PC-3 (cell line): ENCODE results near the gene ADCY5. TPM values are rescaled to one million over a fixed set of nuclear protein-coding genes. Genes with fewer than 3 reads are reported as not detected.

Experiments used
- ATAC-seq: fragments of 200-7000 bp; cut with Tn5 transposase; 2 replicates; pipeline ENCODE4 v1.9.1; 2020; ENCODE audit warnings: mild to moderate bottlenecking, moderate library complexity
- BruUV-seq: library from RNA; stranded (reverse); fragments of 400-500 nt; replicated peaks from 2 replicates; lab custom pipeline; 2021; lab: Mats Ljungman, UMichigan
- CTCF ChIA-PET: fragments of 300-600 bp; sonication (Branson Sonifier 250); formaldehyde crosslinking; loops from one replicate; lab custom pipeline; 2022; ENCODE audit warnings: antibody characterized with exemption; lab: Charles Lee
- POLR2A ChIA-PET: fragments of 300-600 bp; sonication (Branson Sonifier 250); formaldehyde crosslinking; loops from one replicate; lab custom pipeline; 2022; ENCODE audit warnings: antibody characterized with exemption; ENCODE audit not compliant: unreplicated experiment; lab: Charles Lee
- DNase-seq: peaks from one replicate; pipeline ENCODE4 v3.0.0-alpha.2; 2015
- H2AFZ ChIP-seq: fragments of 300-600 bp; sonication (generic); 2 replicates; pipeline ENCODE4 v1.6.0; 2016; ENCODE audit warnings: antibody characterized with exemption, low read length
- H3F3A ChIP-seq: fragments of 300-600 bp; sonication (generic); one replicate; pipeline ENCODE4 v1.6.0; 2017; ENCODE audit warnings: antibody characterized with exemption, low read length, control low read depth, mild to moderate bottlenecking; ENCODE audit not compliant: unreplicated experiment
- H3K27ac ChIP-seq: fragments of 300-600 bp; sonication (generic); 2 replicates; pipeline ENCODE4 v1.5.1; 2016; ENCODE audit warnings: mild to moderate bottlenecking, low read length
- H3K27me3 ChIP-seq: fragments of 300-600 bp; sonication (generic); 2 replicates; pipeline ENCODE4 v1.6.1; 2016; ENCODE audit warnings: low read length, mixed read lengths
- H3K36me3 ChIP-seq: fragments of 300-600 bp; sonication (generic); 2 replicates; pipeline ENCODE4 v1.6.1; 2016; ENCODE audit warnings: low read depth, mixed run types, low read length, mixed read lengths
- H3K4me1 ChIP-seq: fragments of 300-600 bp; sonication (generic); 2 replicates; pipeline ENCODE4 v1.5.1; 2016; ENCODE audit warnings: low read length; ENCODE audit not compliant: insufficient read depth
- H3K4me2 ChIP-seq: fragments of 300-600 bp; sonication (generic); 2 replicates; pipeline ENCODE4 v1.6.0; 2016; ENCODE audit warnings: low read length
- H3K4me3 ChIP-seq: fragments of 300-600 bp; sonication (generic); 2 replicates; pipeline ENCODE4 v1.5.1; 2016; ENCODE audit warnings: mild to moderate bottlenecking, low read length, mixed read lengths
- H3K79me2 ChIP-seq: fragments of 300-600 bp; sonication (generic); 2 replicates; pipeline ENCODE4 v1.6.1; 2017; ENCODE audit warnings: low read length, mixed read lengths
- H3K9ac ChIP-seq: fragments of 300-600 bp; sonication (generic); 2 replicates; pipeline ENCODE4 v1.6.0; 2016; ENCODE audit warnings: mild to moderate bottlenecking, low read length
- H3K9me2 ChIP-seq: fragments of 300-600 bp; sonication (generic); replicated peaks from 2 replicates; pipeline ENCODE4 v1.6.1; 2016; ENCODE audit warnings: mixed run types, low read length, mixed read lengths
- H3K9me3 ChIP-seq: fragments of 300-600 bp; sonication (generic); 2 replicates; pipeline ENCODE4 v1.6.1; 2016; ENCODE audit warnings: low read length, mixed read lengths
- H4K20me1 ChIP-seq: fragments of 300-600 bp; sonication (generic); 2 replicates; pipeline ENCODE4 v1.6.1; 2016; ENCODE audit warnings: low read length, mixed read lengths
- CTCF ChIP-seq: fragments of 300-600 bp; sonication (generic); conservative IDR thresholded peaks from 2 replicates; pipeline ENCODE4 v1.5.1; 2017; ENCODE audit warnings: antibody characterized with exemption, low read depth, mild to moderate bottlenecking, low read length
- EZH2 ChIP-seq: fragments of 300-600 bp; sonication (generic); IDR thresholded peaks from one replicate; pipeline ENCODE4 v1.6.1; 2017; ENCODE audit warnings: antibody characterized with exemption, mild to moderate bottlenecking, low read length; ENCODE audit not compliant: unreplicated experiment
- EZH2phosphoT487 ChIP-seq: fragments of 300-600 bp; sonication (generic); IDR thresholded peaks from 2 replicates; pipeline ENCODE4 v1.6.1; 2018; ENCODE audit warnings: mild to moderate bottlenecking, antibody characterized with exemption, low read length, borderline replicate concordance
- intact Hi-C: fragments of 100-400 bp; cut with micrococcal nuclease; formaldehyde crosslinking; loops from 2 replicates; pipeline ENCODE4 v1.9.0; 2023
- total RNA-seq: library from RNA; depleted of rRNA; stranded (reverse); fragments of >200 nt; gene quantifications from 2 replicates; pipeline ENCODE4 v1.2.3, GENCODE V29; 2014

ADCY5 gene
- total RNA-seq, 1 experiment from 2014 or later, result not detected

DNA sequence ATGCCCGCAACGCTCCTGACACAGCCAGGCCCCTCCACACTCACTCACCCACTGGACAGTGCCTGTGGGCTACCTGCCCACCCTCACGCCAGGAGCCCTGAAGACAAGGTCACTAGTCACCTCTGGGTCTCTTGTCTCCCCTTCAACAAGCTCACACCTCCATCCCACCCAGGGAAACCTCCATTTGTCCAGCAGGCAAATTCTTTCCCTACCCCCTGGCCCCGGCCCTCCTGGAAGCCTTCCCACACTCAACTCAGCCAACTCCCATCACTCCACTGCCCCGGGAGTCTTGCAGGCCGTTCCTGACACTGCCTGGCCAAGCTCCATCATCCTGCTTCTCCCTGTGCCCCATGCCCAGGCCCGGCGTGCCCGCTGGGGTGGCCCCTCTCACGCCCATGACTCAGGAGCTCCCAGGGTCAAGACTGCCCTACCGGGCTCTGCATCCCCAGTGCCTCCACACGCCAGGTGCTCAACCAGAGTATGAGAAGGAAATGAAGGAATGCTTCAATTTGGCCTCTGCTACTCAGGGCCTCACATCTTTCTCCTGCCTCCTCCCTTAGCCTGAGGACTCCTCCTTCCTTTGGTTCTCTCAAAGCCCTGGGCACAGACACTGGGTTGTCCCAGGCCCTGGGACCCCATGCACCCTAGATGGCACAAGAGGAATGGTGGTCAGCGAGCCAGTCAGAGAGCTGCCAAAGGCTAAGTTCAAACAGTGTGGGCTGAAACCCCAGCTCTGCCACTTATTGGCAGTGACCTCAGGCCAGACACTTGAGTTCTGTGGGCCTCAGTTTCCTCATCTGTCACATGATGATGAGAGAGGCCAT lies 158.6 kb downstream of the ADCY5 start:
- Histone ChIP-seq H3K4me3 (no peak overlapping the region), H4K20me1 (no peaks in the 10 kb centered on the region), H3K9me3 (no peaks in the 10 kb centered on the region), H3F3A (no peaks in the 10 kb centered on the region), H3K9ac (no peak overlapping the region), H2AFZ (no peak overlapping the region), H3K4me1 (peaks cover 7% of the 10 kb centered on the region; the same call in 1 of the 2 replicates), H3K36me3 (no peaks in the 10 kb centered on the region), H3K4me2 (no peak overlapping the region), H3K27ac (no peak overlapping the region), H3K79me2 (no peaks in the 10 kb centered on the region), H3K27me3 (peaks cover 58% of the 10 kb centered on the region), H3K9me2 (no peaks in the 10 kb centered on the region)
- ChIA-PET CTCF (no interaction called here), POLR2A (no interaction called here)
- TF ChIP-seq EZH2 (no peak), EZH2phosphoT487 (no peak), CTCF (no peak)
- no TSS peak for BruUV-seq
- ATAC-seq (no peak), DNase-seq (no peak)
- intact Hi-C loops, result no loop called here

GRCh38 chr3:123289391-123290106 lies 159.3 kb downstream of the ADCY5 start:
- Histone ChIP-seq H3K79me2 (no peaks in the 10 kb centered on the region), H3F3A (no peaks in the 10 kb centered on the region), H2AFZ (no peak overlapping the region), H4K20me1 (no peaks in the 10 kb centered on the region), H3K9me3 (no peaks in the 10 kb centered on the region), H3K4me3 (no peak overlapping the region), H3K36me3 (no peaks in the 10 kb centered on the region), H3K27me3 (peaks cover 50% of the 10 kb centered on the region), H3K9me2 (no peaks in the 10 kb centered on the region), H3K27ac (no peak overlapping the region), H3K9ac (no peak overlapping the region), H3K4me2 (no peak overlapping the region), H3K4me1 (peaks cover 13% of the 10 kb centered on the region; the same call in 1 of the 2 replicates)
- no TSS peak for BruUV-seq
- no peak for TF ChIP-seq EZH2phosphoT487
- ChIA-PET CTCF (no interaction called here), POLR2A (no interaction called here)
- DNase-seq, result no peak
- intact Hi-C loops, result no loop called here
- ATAC-seq, result no peak

DNA sequence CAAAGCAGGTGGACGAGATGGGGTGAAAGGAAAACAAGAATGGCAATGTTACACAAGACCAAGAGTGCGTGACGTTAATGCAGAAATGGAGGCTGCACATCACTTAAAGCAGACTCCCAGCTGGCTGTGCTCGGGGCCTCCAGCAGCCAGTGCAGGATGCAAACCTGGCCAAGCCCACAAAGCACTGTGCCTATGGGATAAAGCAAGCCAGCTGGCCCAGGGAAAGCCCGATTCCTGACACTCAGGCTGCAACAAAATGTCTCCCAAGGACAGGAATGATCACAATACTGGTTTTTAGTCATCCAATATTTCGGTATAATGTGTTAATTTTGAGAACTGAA lies 161.0 kb downstream of the ADCY5 start:
- Histone ChIP-seq H3K36me3 (no peaks in the 10 kb centered on the region), H3K4me1 (peaks cover 13% of the 10 kb centered on the region; the same call in 1 of the 2 replicates), H3K79me2 (no peaks in the 10 kb centered on the region), H4K20me1 (no peaks in the 10 kb centered on the region), H3K27me3 (peaks cover 35% of the 10 kb centered on the region), H3K9ac (no peak overlapping the region), H3K27ac (no peak overlapping the region), H2AFZ (no peak overlapping the region), H3F3A (no peaks in the 10 kb centered on the region), H3K4me3 (no peak overlapping the region), H3K9me3 (no peaks in the 10 kb centered on the region), H3K9me2 (no peaks in the 10 kb centered on the region), H3K4me2 (no peak overlapping the region)
- BruUV-seq, result no TSS peak
- TF ChIP-seq CTCF, result no peak
- TF ChIP-seq EZH2phosphoT487, result no peak
- no peak for TF ChIP-seq EZH2
- no peak for ATAC-seq
- ChIA-PET POLR2A (no interaction called here), CTCF (no interaction called here)
- intact Hi-C loops, result no loop called here
- DNase-seq, result no peak
